ENCODE data around the gene REEP1. TPM values are rescaled to one million over a fixed set of nuclear protein-coding genes. Genes with fewer than 3 reads are reported as not detected.

The REEP1 gene
- total and polyA plus RNA-seq, 9 of the 15 experiments (the other 6 are each of a cell fraction or from before 2014, with no cell fraction given) = 0.11 to 0.67 (median 0.13) TPM

DNA sequence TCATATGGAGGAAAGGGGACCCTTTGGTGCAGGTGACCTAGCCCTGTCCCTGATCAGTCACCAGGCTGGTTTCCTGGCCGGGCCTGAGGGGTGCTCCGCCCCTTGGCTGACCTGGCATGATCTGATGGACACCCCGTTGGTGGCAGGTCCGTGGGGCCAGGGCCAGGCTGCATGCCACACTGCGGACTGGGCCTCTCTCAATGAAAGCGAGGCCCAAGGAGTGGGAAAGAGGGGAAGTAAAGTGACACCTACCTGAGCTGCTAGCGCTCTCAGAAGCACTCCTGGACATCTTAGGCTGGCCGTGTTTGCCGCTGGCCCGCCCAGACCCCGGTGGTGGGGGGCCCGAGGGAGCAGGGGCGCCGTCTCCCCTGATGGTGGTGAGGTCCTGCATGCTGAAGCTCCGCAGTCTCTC is 105.0 kb downstream of the REEP1 start:
- no TSS peak for BruUV-seq (replicated peaks)

More for the DNA sequence above, 105.0 kb downstream of the REEP1 start:
- ATAC-seq (peak; percentile 15; the same call in 2 of the 3 replicates), DNase-seq (ENCODE audit: extremely low read depth in 1 of 4, low spot score in 3 of 4) (no peak), FAIRE-seq (no peak)
- ChIA-PET POLR2A (interaction anchor here (0.7 to 1.3 kb wide), 2 partner anchors 16 to 401 kb away, joined by 4 to 7 read pairs; no protein-coding TSS in a partner anchor), CTCF (ENCODE audit: low intra/inter-chr PET ratio) (no interaction called here)
- Histone ChIP-seq H3K4me3 (no peak overlapping the region), H3K27ac (ENCODE audit: extremely low read depth, low read depth, low read length) (no peak overlapping the region), H3K79me2 (ENCODE audit: control insufficient read depth, insufficient read depth, low read length) (no peaks in the 10 kb centered on the region), H4K20me1 (replicated peaks; ENCODE audit: control insufficient read depth, insufficient read depth, low read length) (no peaks in the 10 kb centered on the region; the same call in 1 of the 2 replicates), H3K9ac (ENCODE audit: insufficient read depth in 1 of 2, low read depth in 2 of 2, low read length in 2 of 2) (peak overlapping the region in 1 of 2 experiments; percentile 55; a peak in 1 of 4 replicates), H3K4me1 (replicated peaks in 1 of 2; ENCODE audit: control insufficient read depth in 2 of 2, insufficient read depth in 2 of 2, low read length in 2 of 2) (peaks cover 0 to 5% of the 10 kb centered on the region in 2 experiments; a peak in 2 of 5 replicates), H3K9me1 (ENCODE audit: control insufficient read depth, insufficient read depth, low read length) (no peaks in the 10 kb centered on the region), H2AFZ (ENCODE audit: low read depth, low read length) (no peak overlapping the region), H3K4me2 (ENCODE audit: insufficient read depth, low read length) (no peak overlapping the region), H3K27me3 (ENCODE audit: control insufficient read depth in 2 of 2, insufficient read depth in 2 of 2, low read length in 2 of 2) (peaks cover 50 to 81% of the 10 kb centered on the region in 2 experiments; a peak in 4 of 5 replicates), H3K9me3 (replicated peaks; ENCODE audit: control insufficient read depth, insufficient read depth, low read depth, low read length) (no peaks in the 10 kb centered on the region), H3K36me3 (ENCODE audit: control insufficient read depth, insufficient read depth, low read length) (no peaks in the 10 kb centered on the region)
- 5% methylated on average over 15 of the region's 15 CpGs for WGBS (ENCODE audit: insufficient coverage, low coverage, missing lambda C conversion rate)
- intact Hi-C loops (cut with micrococcal nuclease) (no loop called here), in situ Hi-C loops (cut with MboI) (no loop called here)
- TF ChIP-seq, protein P1, sequence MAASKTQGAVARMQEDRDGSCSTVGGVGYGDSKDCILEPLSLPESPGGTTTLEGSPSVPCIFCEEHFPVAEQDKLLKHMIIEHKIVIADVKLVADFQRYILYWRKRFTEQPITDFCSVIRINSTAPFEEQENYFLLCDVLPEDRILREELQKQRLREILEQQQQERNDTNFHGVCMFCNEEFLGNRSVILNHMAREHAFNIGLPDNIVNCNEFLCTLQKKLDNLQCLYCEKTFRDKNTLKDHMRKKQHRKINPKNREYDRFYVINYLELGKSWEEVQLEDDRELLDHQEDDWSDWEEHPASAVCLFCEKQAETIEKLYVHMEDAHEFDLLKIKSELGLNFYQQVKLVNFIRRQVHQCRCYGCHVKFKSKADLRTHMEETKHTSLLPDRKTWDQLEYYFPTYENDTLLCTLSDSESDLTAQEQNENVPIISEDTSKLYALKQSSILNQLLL (CRISPR knock-in tag; IDR thresholded peaks at IDR 0.05; ENCODE audit: borderline replicate concordance) = no peak
- TF ChIP-seq, protein P2, sequence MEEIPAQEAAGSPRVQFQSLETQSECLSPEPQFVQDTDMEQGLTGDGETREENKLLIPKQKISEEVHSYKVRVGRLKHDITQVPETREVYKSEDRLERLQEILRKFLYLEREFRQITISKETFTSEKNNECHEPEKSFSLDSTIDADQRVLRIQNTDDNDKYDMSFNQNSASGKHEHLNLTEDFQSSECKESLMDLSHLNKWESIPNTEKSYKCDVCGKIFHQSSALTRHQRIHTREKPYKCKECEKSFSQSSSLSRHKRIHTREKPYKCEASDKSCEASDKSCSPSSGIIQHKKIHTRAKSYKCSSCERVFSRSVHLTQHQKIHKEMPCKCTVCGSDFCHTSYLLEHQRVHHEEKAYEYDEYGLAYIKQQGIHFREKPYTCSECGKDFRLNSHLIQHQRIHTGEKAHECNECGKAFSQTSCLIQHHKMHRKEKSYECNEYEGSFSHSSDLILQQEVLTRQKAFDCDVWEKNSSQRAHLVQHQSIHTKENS (CRISPR knock-in tag; IDR thresholded peaks at IDR 0.05) = no peak
- TF ChIP-seq, protein P3, sequence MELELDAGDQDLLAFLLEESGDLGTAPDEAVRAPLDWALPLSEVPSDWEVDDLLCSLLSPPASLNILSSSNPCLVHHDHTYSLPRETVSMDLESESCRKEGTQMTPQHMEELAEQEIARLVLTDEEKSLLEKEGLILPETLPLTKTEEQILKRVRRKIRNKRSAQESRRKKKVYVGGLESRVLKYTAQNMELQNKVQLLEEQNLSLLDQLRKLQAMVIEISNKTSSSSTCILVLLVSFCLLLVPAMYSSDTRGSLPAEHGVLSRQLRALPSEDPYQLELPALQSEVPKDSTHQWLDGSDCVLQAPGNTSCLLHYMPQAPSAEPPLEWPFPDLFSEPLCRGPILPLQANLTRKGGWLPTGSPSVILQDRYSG (tag; conservative IDR thresholded peaks at IDR 0.05; ENCODE audit: low read depth) = no peak
- no peak for TF ChIP-seq ZNF717 (CRISPR knock-in tag; IDR thresholded peaks at IDR 0.05)
- TF ChIP-seq, protein P4, sequence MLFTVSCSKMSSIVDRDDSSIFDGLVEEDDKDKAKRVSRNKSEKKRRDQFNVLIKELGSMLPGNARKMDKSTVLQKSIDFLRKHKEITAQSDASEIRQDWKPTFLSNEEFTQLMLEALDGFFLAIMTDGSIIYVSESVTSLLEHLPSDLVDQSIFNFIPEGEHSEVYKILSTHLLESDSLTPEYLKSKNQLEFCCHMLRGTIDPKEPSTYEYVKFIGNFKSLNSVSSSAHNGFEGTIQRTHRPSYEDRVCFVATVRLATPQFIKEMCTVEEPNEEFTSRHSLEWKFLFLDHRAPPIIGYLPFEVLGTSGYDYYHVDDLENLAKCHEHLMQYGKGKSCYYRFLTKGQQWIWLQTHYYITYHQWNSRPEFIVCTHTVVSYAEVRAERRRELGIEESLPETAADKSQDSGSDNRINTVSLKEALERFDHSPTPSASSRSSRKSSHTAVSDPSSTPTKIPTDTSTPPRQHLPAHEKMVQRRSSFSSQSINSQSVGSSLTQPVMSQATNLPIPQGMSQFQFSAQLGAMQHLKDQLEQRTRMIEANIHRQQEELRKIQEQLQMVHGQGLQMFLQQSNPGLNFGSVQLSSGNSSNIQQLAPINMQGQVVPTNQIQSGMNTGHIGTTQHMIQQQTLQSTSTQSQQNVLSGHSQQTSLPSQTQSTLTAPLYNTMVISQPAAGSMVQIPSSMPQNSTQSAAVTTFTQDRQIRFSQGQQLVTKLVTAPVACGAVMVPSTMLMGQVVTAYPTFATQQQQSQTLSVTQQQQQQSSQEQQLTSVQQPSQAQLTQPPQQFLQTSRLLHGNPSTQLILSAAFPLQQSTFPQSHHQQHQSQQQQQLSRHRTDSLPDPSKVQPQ (CRISPR knock-in tag; IDR thresholded peaks at IDR 0.05; ENCODE audit: borderline replicate concordance) = no peak
- no peak for TF ChIP-seq MEF2A (IDR thresholded peaks at IDR 0.05; ENCODE audit: control insufficient read depth, low read depth, low read length)
- TF ChIP-seq TCF7 (IDR thresholded peaks at IDR 0.05; ENCODE audit: borderline replicate concordance) = no peak
- no peak for TF ChIP-seq ZFP1 (CRISPR knock-in tag; IDR thresholded peaks at IDR 0.05)
